ENCODE data around the gene KNCN. TPM values are rescaled to one million over a fixed set of nuclear protein-coding genes. Genes with fewer than 3 reads are reported as not detected.
A peak's percentile ranks its signal among the peaks of the same experiment; 100 is the strongest.

Gene KNCN
- polyA plus RNA-seq, 3 donors from 2014 or later: not detected

- H3K27me3 Mint-ChIP-seq (ENCODE audit: low read depth in 3 of 3): peaks cover 0 to 2% (median 0%) of the 10 kb centered on the region in 3 donors
- H3K4me3 Mint-ChIP-seq: no peak overlapping the region
- H3K36me3 Mint-ChIP-seq: peaks cover 14 to 29% (median 16%) of the 10 kb centered on the region in 3 donors
- no peaks in the 10 kb centered on the region for H3K9me3 Mint-ChIP-seq
- no peaks in the 10 kb centered on the region for H3K4me1 Mint-ChIP-seq
- no peak for DNase-seq
- peak overlapping the region in 4 of 6 donors; percentile 21 to 67 (median 28) for H3K27ac Mint-ChIP-seq
Observed at GRCh38 chr1:46557403-46557802, 6.0 kb upstream of the KNCN start.

GRCh38 chr1:46556822-46557221, 5.4 kb upstream of the KNCN start:
- H3K9me3 Mint-ChIP-seq: no peaks in the 10 kb centered on the region
- no peak overlapping the region for H3K4me3 Mint-ChIP-seq
- H3K36me3 Mint-ChIP-seq: peaks cover 12 to 26% (median 14%) of the 10 kb centered on the region in 3 donors
- peaks cover 0 to 2% (median 0%) of the 10 kb centered on the region in 3 donors for H3K27me3 Mint-ChIP-seq (ENCODE audit: low read depth in 3 of 3)
- DNase-seq: no peak
- H3K4me1 Mint-ChIP-seq: no peaks in the 10 kb centered on the region
- peak overlapping the region in 3 of 6 donors; percentile 23 to 40 (median 34) for H3K27ac Mint-ChIP-seq

- Mint-ChIP-seq H3K9me3 (no peaks in the 10 kb centered on the region), H3K36me3 (peaks cover 10 to 20% (median 10%) of the 10 kb centered on the region in 3 donors), H3K27ac (no peak overlapping the region), H3K4me3 (no peak overlapping the region), H3K4me1 (no peaks in the 10 kb centered on the region), H3K27me3 (ENCODE audit: low read depth in 3 of 3) (peaks cover 0 to 2% (median 0%) of the 10 kb centered on the region in 3 donors)
- no peak for DNase-seq
Observed at GRCh38 chr1:46555826-46556619, 4.6 kb upstream of the KNCN start.

GRCh38 chr1:46554597-46555381, 3.3 kb upstream of the KNCN start:
- Mint-ChIP-seq H3K4me1 (peaks cover 3% of the 10 kb centered on the region in 2 donors), H3K9me3 (no peaks in the 10 kb centered on the region), H3K36me3 (peaks cover 7 to 12% (median 10%) of the 10 kb centered on the region in 3 donors), H3K4me3 (no peak overlapping the region), H3K27ac (no peak overlapping the region), H3K27me3 (ENCODE audit: low read depth in 3 of 3) (peaks cover 2% of the 10 kb centered on the region in 3 donors)
- no peak for DNase-seq

GRCh38 chr1:46554236-46554596, 2.8 kb upstream of the KNCN start:
- no peak for DNase-seq
- no peak overlapping the region for H3K4me3 Mint-ChIP-seq
- peaks cover 2 to 7% (median 6%) of the 10 kb centered on the region in 3 donors for H3K27me3 Mint-ChIP-seq (ENCODE audit: low read depth in 3 of 3)
- H3K9me3 Mint-ChIP-seq: no peaks in the 10 kb centered on the region
- H3K36me3 Mint-ChIP-seq: peaks cover 7 to 11% (median 10%) of the 10 kb centered on the region in 3 donors
- H3K4me1 Mint-ChIP-seq: peaks cover 9% of the 10 kb centered on the region in 2 donors
- no peak overlapping the region for H3K27ac Mint-ChIP-seq

GRCh38 chr1:46553506-46553905, 2.1 kb upstream of the KNCN start:
- no peak for DNase-seq
- H3K27me3 Mint-ChIP-seq (ENCODE audit: low read depth in 3 of 3): peaks cover 3 to 7% (median 6%) of the 10 kb centered on the region in 3 donors
- peaks cover 4 to 10% (median 7%) of the 10 kb centered on the region in 3 donors for H3K36me3 Mint-ChIP-seq
- no peak overlapping the region for H3K27ac Mint-ChIP-seq
- H3K4me3 Mint-ChIP-seq: no peak overlapping the region
- peaks cover 10% of the 10 kb centered on the region in 2 donors for H3K4me1 Mint-ChIP-seq
- H3K9me3 Mint-ChIP-seq: no peaks in the 10 kb centered on the region

GRCh38 chr1:46552357-46553237, 1.1 kb upstream of the KNCN start:
- H3K27me3 Mint-ChIP-seq (ENCODE audit: low read depth in 3 of 3): peaks cover 3 to 7% (median 6%) of the 10 kb centered on the region in 3 donors
- H3K36me3 Mint-ChIP-seq: peaks cover 0 to 6% (median 3%) of the 10 kb centered on the region in 3 donors
- H3K4me3 Mint-ChIP-seq: no peak overlapping the region
- DNase-seq: no peak
- H3K4me1 Mint-ChIP-seq: peaks cover 10 to 16% of the 10 kb centered on the region in 2 donors
- H3K27ac Mint-ChIP-seq: no peak overlapping the region
- H3K9me3 Mint-ChIP-seq: no peaks in the 10 kb centered on the region

- no peak for DNase-seq
- H3K27me3 Mint-ChIP-seq (ENCODE audit: low read depth in 3 of 3): peaks cover 2 to 10% (median 6%) of the 10 kb centered on the region in 3 donors
- peak overlapping the region in 1 of 6 donors; percentile 57 for H3K27ac Mint-ChIP-seq
- peaks cover 0 to 4% (median 0%) of the 10 kb centered on the region in 3 donors for H3K36me3 Mint-ChIP-seq
- H3K4me1 Mint-ChIP-seq: peaks cover 10 to 16% of the 10 kb centered on the region in 2 donors
- no peak overlapping the region for H3K4me3 Mint-ChIP-seq
- H3K9me3 Mint-ChIP-seq: no peaks in the 10 kb centered on the region
Observed at GRCh38 chr1:46550751-46551231, 656 bp downstream of the KNCN start.

GRCh38 chr1:46549697-46550681, 1.5 kb downstream of the KNCN start:
- H3K4me3 Mint-ChIP-seq: peak overlapping the region in 1 of 5 donors; percentile 28
- peak; percentile 57 to 77 (median 71) for DNase-seq

GRCh38 chr1:46547481-46548383, 3.7 kb downstream of the KNCN start:
- Mint-ChIP-seq H3K4me1 (peaks cover 12 to 16% of the 10 kb centered on the region in 2 donors), H3K27me3 (ENCODE audit: low read depth in 3 of 3) (peaks cover 5 to 21% (median 8%) of the 10 kb centered on the region in 3 donors), H3K36me3 (peaks cover 0 to 4% (median 0%) of the 10 kb centered on the region in 3 donors), H3K9me3 (no peaks in the 10 kb centered on the region), H3K27ac (peak overlapping the region in 4 of 6 donors; percentile 3 to 70 (median 58)), H3K4me3 (no peak overlapping the region)
- peak in 2 of 3 donors; percentile 13 to 24 for DNase-seq

More at GRCh38 chr1:46549697-46550681, 1.5 kb downstream of the KNCN start:
- peaks cover 4 to 12% (median 6%) of the 10 kb centered on the region in 3 donors for H3K27me3 Mint-ChIP-seq (ENCODE audit: low read depth in 3 of 3)
- peak overlapping the region in 5 of 6 donors; percentile 81 to 89 (median 84) for H3K27ac Mint-ChIP-seq
- H3K9me3 Mint-ChIP-seq: no peaks in the 10 kb centered on the region
- H3K36me3 Mint-ChIP-seq: peaks cover 0 to 4% (median 0%) of the 10 kb centered on the region in 3 donors
- peaks cover 10 to 16% of the 10 kb centered on the region in 2 donors for H3K4me1 Mint-ChIP-seq

- Mint-ChIP-seq H3K4me1 (peaks cover 12 to 16% of the 10 kb centered on the region in 2 donors), H3K4me3 (no peak overlapping the region), H3K9me3 (no peaks in the 10 kb centered on the region), H3K27me3 (ENCODE audit: low read depth in 3 of 3) (peaks cover 6 to 21% (median 8%) of the 10 kb centered on the region in 3 donors), H3K27ac (no peak overlapping the region), H3K36me3 (peaks cover 0 to 4% (median 3%) of the 10 kb centered on the region in 3 donors)
- no peak for DNase-seq
Observed at GRCh38 chr1:46546210-46546609, 5.2 kb downstream of the KNCN start.
